Parathyroid adenoma (tissue), 2 donors: ENCODE measurements around the gene ATP2C2.

Experiments used
- H2AFZ ChIP-seq: fragments of 300-600 bp; sonication (generic); one replicate; pipeline ENCODE4 v1.7.0; 2017; ENCODE audit warnings: antibody characterized with exemption, mild to moderate bottlenecking
- H3K27ac ChIP-seq: fragments of 300-600 bp; sonication (generic); one replicate; pipeline ENCODE4 v1.7.0; 2017
- H3K27me3 ChIP-seq: fragments of 300-600 bp; sonication (generic); one replicate; pipeline ENCODE4 v1.7.0; 2017; ENCODE audit warnings: low read length; ENCODE audit not compliant: control insufficient read depth, insufficient read depth
- H3K36me3 ChIP-seq: fragments of 300-600 bp; sonication (generic); one replicate; pipeline ENCODE4 v1.7.0; 2017; ENCODE audit warnings: low read length; ENCODE audit not compliant: control insufficient read depth, insufficient read depth
- H3K4me1 ChIP-seq: fragments of 300-600 bp; sonication (generic); one replicate; pipeline ENCODE4 v1.7.0; 2017; ENCODE audit warnings: control low read depth
- H3K4me2 ChIP-seq: fragments of 300-600 bp; sonication (generic); one replicate; pipeline ENCODE4 v1.7.0; 2017; ENCODE audit warnings: low read length
- H3K4me3 ChIP-seq: fragments of 300-600 bp; sonication (generic); one replicate; pipeline ENCODE4 v1.7.0; 2017; ENCODE audit warnings: low read depth, low read length
- H3K79me2 ChIP-seq: fragments of 300-600 bp; sonication (generic); one replicate; pipeline ENCODE4 v1.7.0; 2017; ENCODE audit warnings: control low read depth
- H3K9ac ChIP-seq: fragments of 300-600 bp; sonication (generic); one replicate; pipeline ENCODE4 v1.7.0; 2017; ENCODE audit warnings: mild to moderate bottlenecking
- H3K9me3 ChIP-seq: fragments of 300-600 bp; sonication (generic); one replicate; pipeline ENCODE4 v1.7.0; 2017; ENCODE audit warnings: low read length; ENCODE audit not compliant: control insufficient read depth
- TF ChIP-seq, protein P1 (sequence below): fragments of 300-600 bp; sonication (generic); IDR thresholded peaks from one replicate; pipeline ENCODE4 v1.7.0; 2017; ENCODE audit warnings: antibody characterized with exemption, mild to moderate bottlenecking
- donor health status: primary hyperparathyroidism.

ATP2C2 gene

DNA sequence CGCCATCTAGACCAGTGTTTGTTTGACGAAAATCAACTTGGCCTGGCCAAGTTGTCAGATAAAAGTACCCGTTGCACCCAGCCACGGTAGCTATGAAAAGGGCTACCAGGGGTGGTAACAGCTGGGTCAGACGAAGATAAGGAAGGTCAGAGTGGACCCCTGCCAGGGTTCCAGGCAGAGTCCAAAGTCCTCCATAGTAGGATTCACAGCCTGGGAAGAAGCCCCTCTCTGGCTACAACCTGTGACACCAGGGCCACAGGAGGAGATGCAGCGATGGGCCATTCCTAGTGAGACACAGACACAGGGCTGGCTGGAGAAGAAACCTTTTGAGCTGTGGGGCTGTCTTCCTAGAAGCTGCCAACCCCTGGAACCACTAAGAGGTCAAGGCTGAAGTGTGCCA lies 96.8 kb downstream of the ATP2C2 start:
- Histone ChIP-seq H3K9ac (no peak overlapping the region), H3K27ac (no peak overlapping the region), H3K4me3 (no peak overlapping the region), H3K36me3 (no peaks in the 10 kb centered on the region), H3K9me3 (no peaks in the 10 kb centered on the region), H3K27me3 (no peaks in the 10 kb centered on the region), H3K79me2 (peaks cover 3% of the 10 kb centered on the region), H2AFZ (no peak overlapping the region), H3K4me1 (no peaks in the 10 kb centered on the region), H3K4me2 (no peak overlapping the region)
- TF ChIP-seq, protein P1, sequence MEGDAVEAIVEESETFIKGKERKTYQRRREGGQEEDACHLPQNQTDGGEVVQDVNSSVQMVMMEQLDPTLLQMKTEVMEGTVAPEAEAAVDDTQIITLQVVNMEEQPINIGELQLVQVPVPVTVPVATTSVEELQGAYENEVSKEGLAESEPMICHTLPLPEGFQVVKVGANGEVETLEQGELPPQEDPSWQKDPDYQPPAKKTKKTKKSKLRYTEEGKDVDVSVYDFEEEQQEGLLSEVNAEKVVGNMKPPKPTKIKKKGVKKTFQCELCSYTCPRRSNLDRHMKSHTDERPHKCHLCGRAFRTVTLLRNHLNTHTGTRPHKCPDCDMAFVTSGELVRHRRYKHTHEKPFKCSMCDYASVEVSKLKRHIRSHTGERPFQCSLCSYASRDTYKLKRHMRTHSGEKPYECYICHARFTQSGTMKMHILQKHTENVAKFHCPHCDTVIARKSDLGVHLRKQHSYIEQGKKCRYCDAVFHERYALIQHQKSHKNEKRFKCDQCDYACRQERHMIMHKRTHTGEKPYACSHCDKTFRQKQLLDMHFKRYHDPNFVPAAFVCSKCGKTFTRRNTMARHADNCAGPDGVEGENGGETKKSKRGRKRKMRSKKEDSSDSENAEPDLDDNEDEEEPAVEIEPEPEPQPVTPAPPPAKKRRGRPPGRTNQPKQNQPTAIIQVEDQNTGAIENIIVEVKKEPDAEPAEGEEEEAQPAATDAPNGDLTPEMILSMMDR: no peak

DNA sequence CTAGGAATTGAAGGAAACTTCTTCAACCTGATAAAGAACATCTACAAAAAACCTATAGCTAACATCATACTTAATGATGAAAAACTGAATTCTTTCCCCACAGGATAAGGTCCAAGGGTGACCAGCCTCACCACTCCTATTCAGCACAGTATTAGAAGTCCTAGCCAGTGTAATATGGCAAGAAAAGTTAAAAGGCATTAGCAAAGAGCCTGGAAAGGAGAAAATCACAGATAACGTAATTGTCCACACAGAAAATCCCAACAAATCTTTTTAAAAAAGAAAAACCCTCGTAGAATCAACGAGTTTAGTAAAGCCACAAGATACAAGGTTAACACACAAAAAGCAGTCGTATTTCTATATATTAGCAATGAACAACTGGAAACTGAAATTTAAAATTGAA lies 98.4 kb downstream of the ATP2C2 start:
- TF ChIP-seq, protein P1: no peak
- peaks cover 3% of the 10 kb centered on the region for H3K79me2 ChIP-seq
- H3K9me3 ChIP-seq: no peaks in the 10 kb centered on the region

DNA sequence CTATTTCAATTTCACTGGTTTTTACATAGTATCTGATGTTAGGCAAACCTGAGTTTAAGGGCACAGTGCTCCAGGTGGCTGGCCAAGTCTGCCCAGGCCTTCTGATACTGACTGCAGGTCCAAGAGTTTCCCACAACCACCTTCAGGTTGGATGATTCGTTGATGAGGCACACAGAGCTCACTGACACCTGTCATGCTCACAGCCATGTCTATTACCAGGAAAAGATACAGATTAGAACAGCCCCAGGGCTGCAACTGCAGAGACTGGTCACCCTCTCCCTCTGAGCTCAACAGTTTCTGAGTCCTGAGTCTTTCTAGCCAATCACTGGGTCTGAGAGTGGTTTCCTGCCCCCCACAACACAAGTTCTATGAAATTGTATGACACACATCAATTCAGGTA lies 98.9 kb downstream of the ATP2C2 start:
- Histone ChIP-seq H3K27me3 (no peaks in the 10 kb centered on the region), H3K36me3 (no peaks in the 10 kb centered on the region), H3K79me2 (peaks cover 5% of the 10 kb centered on the region), H3K9me3 (no peaks in the 10 kb centered on the region), H3K4me1 (no peaks in the 10 kb centered on the region), H3K9ac (no peak overlapping the region), H2AFZ (no peak overlapping the region), H3K4me3 (no peak overlapping the region), H3K4me2 (no peak overlapping the region), H3K27ac (no peak overlapping the region)
- TF ChIP-seq, protein P1: no peak

More for the DNA sequence above, 98.4 kb downstream of the ATP2C2 start:
- H3K4me3 ChIP-seq: no peak overlapping the region
- H3K27ac ChIP-seq: no peak overlapping the region
- no peaks in the 10 kb centered on the region for H3K36me3 ChIP-seq
- H3K9ac ChIP-seq: no peak overlapping the region
- no peaks in the 10 kb centered on the region for H3K27me3 ChIP-seq
- no peak overlapping the region for H2AFZ ChIP-seq
- H3K4me1 ChIP-seq: no peaks in the 10 kb centered on the region
- no peak overlapping the region for H3K4me2 ChIP-seq

GRCh38 chr16:84467709-84468108 lies 99.4 kb downstream of the ATP2C2 start:
- Histone ChIP-seq H3K27me3 (no peaks in the 10 kb centered on the region), H3K4me1 (no peaks in the 10 kb centered on the region), H3K9me3 (no peaks in the 10 kb centered on the region), H3K79me2 (peaks cover 5% of the 10 kb centered on the region), H3K4me2 (no peak overlapping the region), H3K36me3 (no peaks in the 10 kb centered on the region), H3K27ac (no peak overlapping the region), H2AFZ (no peak overlapping the region), H3K4me3 (no peak overlapping the region), H3K9ac (no peak overlapping the region)
- TF ChIP-seq, protein P1: no peak

DNA sequence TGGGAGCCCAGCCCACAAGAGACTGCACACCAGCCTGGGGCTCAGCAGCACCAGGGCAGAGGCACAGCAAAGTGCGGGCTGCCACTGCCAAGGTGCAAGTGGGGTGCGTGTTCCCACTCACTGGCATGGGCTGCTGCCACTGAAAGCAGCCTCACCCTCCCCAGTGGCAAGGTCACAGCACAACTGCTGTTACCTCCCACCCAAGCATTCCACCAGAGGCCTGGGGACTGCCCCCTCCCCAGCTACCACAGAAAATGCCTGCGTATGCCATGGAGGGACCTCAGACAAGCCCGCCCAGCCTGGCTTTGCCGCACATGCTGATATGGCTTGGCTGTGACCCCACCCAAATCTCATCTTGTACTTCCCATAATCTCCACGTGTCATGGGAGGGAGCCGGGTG lies 103.0 kb downstream of the ATP2C2 start:
- Histone ChIP-seq H3K4me3 (no peak overlapping the region), H3K79me2 (peaks cover 8% of the 10 kb centered on the region)

More for the DNA sequence above, 103.0 kb downstream of the ATP2C2 start:
- H3K4me2 ChIP-seq: no peak overlapping the region
- H3K36me3 ChIP-seq: no peaks in the 10 kb centered on the region
- H3K4me1 ChIP-seq: no peaks in the 10 kb centered on the region
- H3K9me3 ChIP-seq: no peaks in the 10 kb centered on the region
- H3K9ac ChIP-seq: no peak overlapping the region
- no peak overlapping the region for H3K27ac ChIP-seq
- TF ChIP-seq, protein P1: no peak
- H2AFZ ChIP-seq: no peak overlapping the region
- no peaks in the 10 kb centered on the region for H3K27me3 ChIP-seq
